Measurements from ENCODE around the gene EFNA5. TPM values are rescaled to one million over a fixed set of nuclear protein-coding genes. Genes with fewer than 3 reads are reported as not detected.

Gene EFNA5
- total and polyA plus RNA-seq, 2 of the 8 experiments (the other 6 are each of a cell fraction or from before 2014, with no cell fraction given) = 9.6 to 21.8 TPM

GRCh38 chr5:107442452-107442851, 228.3 kb downstream of the EFNA5 start:
- Histone ChIP-seq H3K27ac (ENCODE audit: low read depth, low read length) (no peak overlapping the region), H4K5ac (ENCODE audit: insufficient read length, low read depth, low read length) (no peak overlapping the region), H3K23me2 (ENCODE audit: low read depth, low read length) (no peaks in the 10 kb centered on the region), H3K56ac (replicated peaks; ENCODE audit: insufficient read length, low read depth, low read length) (no peak overlapping the region), H3K14ac (ENCODE audit: insufficient read length) (no peak overlapping the region), H3K4me2 (ENCODE audit: insufficient read depth in 1 of 2, low read depth in 2 of 2, low read length in 2 of 2) (no peak overlapping the region), H2BK5ac (ENCODE audit: low read depth, low read length) (no peak overlapping the region), H4K91ac (replicated peaks; ENCODE audit: insufficient read length, low read length) (no peak overlapping the region), H3K4me1 (replicated peaks in 1 of 4; ENCODE audit: control insufficient read depth in 3 of 4, insufficient read depth in 4 of 4, low read length in 3 of 4) (peaks cover 0 to 2% (median 0%) of the 10 kb centered on the region in 4 experiments; a peak in 1 of 7 replicates), H3K79me2 (ENCODE audit: control insufficient read depth in 1 of 2, insufficient read depth in 2 of 2, low read length in 2 of 2) (no peaks in the 10 kb centered on the region), H3K23ac (ENCODE audit: insufficient read length) (no peak overlapping the region), H3K4me3 (ENCODE audit: extremely low read depth in 1 of 4, insufficient read depth in 2 of 4, low read depth in 3 of 4, low read length in 4 of 4) (no peak overlapping the region), H3K79me1 (ENCODE audit: low read depth, low read length) (no peaks in the 10 kb centered on the region), H2BK120ac (replicated peaks; ENCODE audit: low read depth, low read length) (no peak overlapping the region), H3K9me3 (ENCODE audit: insufficient read depth in 2 of 2, low read depth in 1 of 2, low read length in 1 of 2) (no peaks in the 10 kb centered on the region), H3K36me3 (ENCODE audit: control insufficient read depth in 2 of 4, insufficient read depth in 4 of 4, low read length in 3 of 4) (no peaks in the 10 kb centered on the region), H3K18ac (ENCODE audit: extremely low read depth, low read length) (no peak overlapping the region), H2AFZ (ENCODE audit: low read length) (no peak overlapping the region), H4K20me1 (replicated peaks in 1 of 2; ENCODE audit: control insufficient read depth in 1 of 2, insufficient read depth in 2 of 2, low read length in 2 of 2) (no peaks in the 10 kb centered on the region), H3K27me3 (replicated peaks in 1 of 4; ENCODE audit: control insufficient read depth in 3 of 4, extremely low read depth in 1 of 4, insufficient read depth in 3 of 4, low read length in 3 of 4) (no peaks in the 10 kb centered on the region), H2AK5ac (ENCODE audit: low read depth, low read length) (no peak overlapping the region), H2BK20ac (ENCODE audit: low read length) (no peak overlapping the region), H3K4ac (replicated peaks; ENCODE audit: insufficient read length, low read depth, low read length) (no peak overlapping the region), H4K8ac (ENCODE audit: extremely low read depth, insufficient read depth, low read length) (no peak overlapping the region), H2BK15ac (ENCODE audit: low read length) (no peak overlapping the region), H2BK12ac (ENCODE audit: low read depth, low read length) (no peak overlapping the region), H3K9ac (replicated peaks in 1 of 4; ENCODE audit: extremely low read depth in 1 of 4, low read depth in 3 of 4, low read length in 3 of 4) (no peak overlapping the region)
- DNase-seq (ENCODE audit: low read depth in 1 of 2, low spot score in 2 of 2) (no peak), FAIRE-seq (no peak)
- WGBS, 2 experiments (ENCODE audit: extremely low coverage in 1 of 2, insufficient coverage in 1 of 2, insufficient read length in 1 of 2, insufficient replicate concordance in 2 of 2, low coverage in 1 of 2, low lambda C conversion rate in 2 of 2, missing lambda C conversion rate in 1 of 2) = 88% methylated on average over 2 of the region's 2 CpGs; no CpG with 5 or more reads in 1 of the 2 experiments
- TF ChIP-seq BRCA1 (IDR thresholded peaks at IDR 0.05; ENCODE audit: low read depth, low read length) (no peak), CREB1 (IDR thresholded peaks at IDR 0.05) (no peak), SP1 (IDR thresholded peaks at IDR 0.05; ENCODE audit: low read depth, low read length) (no peak), TEAD4 (IDR thresholded peaks at IDR 0.05; ENCODE audit: low read depth, low read length) (no peak), GTF2F1 (IDR thresholded peaks at IDR 0.05; ENCODE audit: borderline replicate concordance, low read depth, low read length) (no peak), RAD21 (IDR thresholded peaks at IDR 0.05 in 1 of 2, conservative IDR thresholded peaks at IDR 0.05 in 1 of 2; ENCODE audit: low read depth in 2 of 2, low read length in 2 of 2) (no peak)
- ChIA-PET CTCF (ENCODE audit: partially characterized antibody) (interaction anchor here (0.6 to 0.8 kb wide), 2 partner anchors 109 to 219 kb away, joined by 4 to 5 read pairs; no protein-coding TSS in a partner anchor), POLR2A (ENCODE audit: partially characterized antibody) (no interaction called here)

All from H1 (cell line).